ENCODE data around the gene BEX3. TPM values are rescaled to one million over a fixed set of nuclear protein-coding genes. Genes with fewer than 3 reads are reported as not detected.

BEX3 gene
- total RNA-seq, 4 donors from 2014 or later, result 43.8 to 71.7 (median 51.3) TPM

GRCh38 chrX:103418811-103419340 lies 42.5 kb downstream of the BEX3 start:
- whole genome bisulfite sequencing, result 64% methylated on average over 1 of the region's 1 CpG
- no peaks in the 10 kb centered on the region for H3K9me3 ChIP-seq
- H3K4me3 ChIP-seq, result no peak overlapping the region
- H3K27ac ChIP-seq, result no peak overlapping the region
- TF ChIP-seq POLR2AphosphoS5 (IDR thresholded peaks at IDR 0.05) (no peak), CTCF (IDR thresholded peaks at IDR 0.05) (no peak), POLR2A (IDR thresholded peaks at IDR 0.05) (no peak), EP300 (IDR thresholded peaks at IDR 0.05) (no peak)
- no peaks in the 10 kb centered on the region for H3K36me3 ChIP-seq
- DNase-seq (ENCODE audit: low spot score in 2 of 2), result no peak
- H3K27me3 ChIP-seq, result no peaks in the 10 kb centered on the region
- H3K4me1 ChIP-seq, result no peaks in the 10 kb centered on the region

GRCh38 chrX:103423955-103424638 lies 47.8 kb downstream of the BEX3 start:
- WGBS, result 46% methylated on average over 3 of the region's 3 CpGs
- no peaks in the 10 kb centered on the region for H3K4me1 ChIP-seq
- no peak overlapping the region for H3K4me3 ChIP-seq
- TF ChIP-seq EP300 (IDR thresholded peaks at IDR 0.05) (no peak), CTCF (IDR thresholded peaks at IDR 0.05) (no peak), POLR2AphosphoS5 (IDR thresholded peaks at IDR 0.05) (no peak), POLR2A (IDR thresholded peaks at IDR 0.05) (no peak)
- no peaks in the 10 kb centered on the region for H3K36me3 ChIP-seq
- no peak overlapping the region for H3K27ac ChIP-seq
- H3K27me3 ChIP-seq, result no peaks in the 10 kb centered on the region
- H3K9me3 ChIP-seq, result no peaks in the 10 kb centered on the region
- no peak for DNase-seq (ENCODE audit: low spot score in 2 of 2)

Other genes with a start within 250 kb of the BEX3 start
- 10 to 100 TPM; 10.7 to 25.3 (median 18.8) TPM for gene BEX4, start 161.4 kb upstream of the BEX3 start, total RNA-seq
- gene TCEAL8, start 121.4 kb upstream of the BEX3 start, total RNA-seq, result 10 to 100 TPM; 39.4 to 50.6 (median 45.2) TPM
- not detected for gene TCEAL5, start 99.8 kb upstream of the BEX3 start, total RNA-seq
- gene BEX2, start 65.5 kb upstream of the BEX3 start, total RNA-seq, result 10 to 100 TPM; 10.1 to 16.4 (median 13.3) TPM
- 1 to 10 TPM in 3 of 4 donors, under 1 TPM in 1; 0.72 to 2.5 (median 1.9) TPM for gene TCEAL7, start 46.3 kb upstream of the BEX3 start, total RNA-seq
- gene TCEAL9, start 20.0 kb upstream of the BEX3 start, total RNA-seq, result 10 to 100 TPM; 17.4 to 28.0 (median 25.0) TPM
- 1 to 10 TPM in 2 of 4 donors, under 1 TPM in 1, not detected in 1; 0.31 to 2.4 (median 2.3) TPM for gene RAB40A, start 143.0 kb downstream of the BEX3 start, total RNA-seq
- 10 to 100 TPM; 56.3 to 71.1 (median 67.4) TPM for gene TCEAL4, start 209.0 kb downstream of the BEX3 start, total RNA-seq
- 10 to 100 TPM in 3 of 4 donors, 1 to 10 TPM in 1; 9.2 to 18.3 (median 13.8) TPM for gene TCEAL3, start 231.4 kb downstream of the BEX3 start, total RNA-seq